HG03097 (cell line): ENCODE results near the gene TNP2.
A peak's percentile ranks its signal among the peaks of the same experiment; 100 is the strongest.

Experiments used
- ATAC-seq: cut with Tn5 transposase; IDR thresholded peaks from one replicate; pipeline ENCODE4 v1.9.1; 2021; ENCODE audit not compliant: unreplicated experiment, low FRiP score

TNP2 gene

GRCh38 chr16:11245222-11245737 lies 23.8 kb downstream of the TNP2 start:
- ATAC-seq: no peak

GRCh38 chr16:11242658-11243057 lies 26.5 kb downstream of the TNP2 start:
- no peak for ATAC-seq

GRCh38 chr16:11241480-11242204 lies 27.5 kb downstream of the TNP2 start:
- no peak for ATAC-seq

- no peak for ATAC-seq
These were observed 28.3 kb downstream of the TNP2 start for GRCh38 chr16:11240636-11241473.

GRCh38 chr16:11239644-11240632 lies 29.2 kb downstream of the TNP2 start:
- no peak for ATAC-seq

GRCh38 chr16:11238272-11239202 lies 30.6 kb downstream of the TNP2 start:
- no peak for ATAC-seq

- ATAC-seq: no peak
These were observed 32.5 kb downstream of the TNP2 start for GRCh38 chr16:11236461-11237254.

GRCh38 chr16:11235703-11235991 lies 33.5 kb downstream of the TNP2 start:
- no peak for ATAC-seq

GRCh38 chr16:11234884-11235702 lies 34.0 kb downstream of the TNP2 start:
- ATAC-seq: no peak

- ATAC-seq: no peak
These were observed 35.3 kb downstream of the TNP2 start for GRCh38 chr16:11233727-11234376.

GRCh38 chr16:11232852-11233726 lies 36.0 kb downstream of the TNP2 start:
- peak; percentile 48 for ATAC-seq

GRCh38 chr16:11232302-11232851 lies 36.7 kb downstream of the TNP2 start:
- ATAC-seq: no peak

- no peak for ATAC-seq
These were observed 37.7 kb downstream of the TNP2 start for GRCh38 chr16:11231367-11231970.

GRCh38 chr16:11229906-11230305 lies 39.2 kb downstream of the TNP2 start:
- ATAC-seq: no peak

- no peak for ATAC-seq
These were observed 39.7 kb downstream of the TNP2 start for GRCh38 chr16:11229432-11229831.
